ENCODE results near the gene AURKA.

DNA sequence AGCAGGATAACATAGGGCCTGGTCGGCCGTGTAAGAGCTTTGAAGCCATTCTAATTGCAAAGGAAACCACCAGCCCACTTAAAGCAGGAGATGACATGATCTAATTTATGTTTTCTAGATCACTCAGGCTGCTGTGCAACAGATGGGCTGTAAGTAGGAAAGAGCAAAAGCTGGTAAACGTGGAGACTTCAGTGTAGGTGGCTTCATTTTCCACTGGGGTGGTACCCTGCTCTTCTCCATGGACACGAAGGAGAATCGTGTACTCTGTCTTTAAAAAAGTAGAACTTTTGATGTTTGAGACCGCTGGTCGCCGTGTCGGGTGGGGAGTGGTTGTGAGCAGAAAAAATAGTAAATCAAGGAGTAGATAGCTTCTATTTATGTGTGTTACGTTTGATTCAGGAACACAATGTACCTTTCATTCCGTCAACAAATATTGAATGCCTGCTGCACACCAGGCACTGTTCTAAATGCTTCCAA is 26.4 kb upstream of the AURKA start:
- no peak for TF ChIP-seq EZH2 (IDR thresholded peaks at IDR 0.05; ENCODE audit: insufficient read depth, low read length)
- TF ChIP-seq, protein P1, sequence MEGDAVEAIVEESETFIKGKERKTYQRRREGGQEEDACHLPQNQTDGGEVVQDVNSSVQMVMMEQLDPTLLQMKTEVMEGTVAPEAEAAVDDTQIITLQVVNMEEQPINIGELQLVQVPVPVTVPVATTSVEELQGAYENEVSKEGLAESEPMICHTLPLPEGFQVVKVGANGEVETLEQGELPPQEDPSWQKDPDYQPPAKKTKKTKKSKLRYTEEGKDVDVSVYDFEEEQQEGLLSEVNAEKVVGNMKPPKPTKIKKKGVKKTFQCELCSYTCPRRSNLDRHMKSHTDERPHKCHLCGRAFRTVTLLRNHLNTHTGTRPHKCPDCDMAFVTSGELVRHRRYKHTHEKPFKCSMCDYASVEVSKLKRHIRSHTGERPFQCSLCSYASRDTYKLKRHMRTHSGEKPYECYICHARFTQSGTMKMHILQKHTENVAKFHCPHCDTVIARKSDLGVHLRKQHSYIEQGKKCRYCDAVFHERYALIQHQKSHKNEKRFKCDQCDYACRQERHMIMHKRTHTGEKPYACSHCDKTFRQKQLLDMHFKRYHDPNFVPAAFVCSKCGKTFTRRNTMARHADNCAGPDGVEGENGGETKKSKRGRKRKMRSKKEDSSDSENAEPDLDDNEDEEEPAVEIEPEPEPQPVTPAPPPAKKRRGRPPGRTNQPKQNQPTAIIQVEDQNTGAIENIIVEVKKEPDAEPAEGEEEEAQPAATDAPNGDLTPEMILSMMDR (IDR thresholded peaks at IDR 0.05; ENCODE audit: insufficient read depth, low read depth, low read length): no peak
